Colonic mucosa (tissue), 4 donors: ENCODE measurements around the gene CLC. TPM values are rescaled to one million over a fixed set of nuclear protein-coding genes. Genes with fewer than 3 reads are reported as not detected.

Experiments
- DNase-seq: peaks from one replicate; pipeline ENCODE4 v3.0.0-alpha.2; 2020
- H3K27ac ChIP-seq: fragments of 200-600 bp; one replicate; pipeline ENCODE4 v1.8.0; 2021
- H3K27me3 ChIP-seq: fragments of 200-600 bp; one replicate; pipeline ENCODE4 v1.8.0; 2021
- H3K36me3 ChIP-seq: fragments of 200-600 bp; one replicate; pipeline ENCODE4 v1.8.0; 2021
- H3K4me1 ChIP-seq: fragments of 200-600 bp; one replicate; pipeline ENCODE4 v1.8.0; 2021; ENCODE audit warnings: mild to moderate bottlenecking
- H3K4me3 ChIP-seq: fragments of 200-600 bp; one replicate; pipeline ENCODE4 v1.8.0; 2021
- H3K9ac ChIP-seq, 2 donors: one replicate each; pipeline ENCODE4 v1.7.0; 2013; ENCODE audit warnings: control low read depth in 2 of 2, low read depth in 2 of 2, low read length in 2 of 2
- H3K9me3 ChIP-seq: fragments of 200-600 bp; one replicate; pipeline ENCODE4 v1.8.0; 2021
- intact Hi-C: fragments of 100-400 bp; cut with DNase I; formaldehyde crosslinking; loops from one replicate; pipeline ENCODE4 v1.14.1; 2022
- total RNA-seq, 2 donors: library from RNA; stranded (reverse); fragmentation: NEBNext Ultra II Directional in 1 of 2; extraction: Animal tissue kit (Norgen Biotek cat#: 25700) in 1 of 2; gene quantifications; one replicate each; pipeline ENCODE4 v1.2.1, GENCODE V29; 2021
- TF ChIP-seq, protein P1 (sequence below): fragments of 200-600 bp; IDR thresholded peaks from one replicate; pipeline ENCODE4 v1.8.0; 2022; ENCODE audit warnings: antibody characterized with exemption, mild to moderate bottlenecking
- donor health status: healthy.
- donor health status: DM: no; HTN: no; CAD: no.
- donor health status: DM: no; HTN: no; CAD: no.

Gene CLC
- total RNA-seq, 2 donors from 2014 or later: 0.56 TPM; not detected in 1

DNA sequence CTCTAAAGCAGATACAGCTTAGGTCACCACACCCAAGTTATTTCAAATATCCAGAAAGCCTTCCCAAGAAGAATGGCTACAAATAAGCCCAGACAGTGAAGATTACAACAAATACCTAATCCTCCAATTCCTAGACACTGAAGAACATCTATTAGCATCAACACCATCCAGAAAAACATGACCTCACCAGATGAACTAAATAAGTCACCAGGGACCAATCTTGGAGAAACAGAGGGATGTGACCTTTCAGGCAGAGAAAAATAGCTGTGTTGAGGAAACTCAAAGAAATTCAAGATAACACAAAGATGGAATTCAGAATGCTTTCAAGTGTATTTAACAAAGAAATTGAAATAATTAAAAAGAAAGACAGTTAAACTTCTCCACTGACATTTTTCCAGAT, 15.0 kb upstream of the CLC start:
- Histone ChIP-seq H3K9ac (no peak overlapping the region), H3K36me3 (no peaks in the 10 kb centered on the region), H3K4me1 (no peaks in the 10 kb centered on the region), H3K9me3 (no peaks in the 10 kb centered on the region), H3K4me3 (no peak overlapping the region), H3K27ac (no peak overlapping the region), H3K27me3 (no peaks in the 10 kb centered on the region)
- intact Hi-C loops: no loop called here
- no peak for DNase-seq
- TF ChIP-seq, protein P1, sequence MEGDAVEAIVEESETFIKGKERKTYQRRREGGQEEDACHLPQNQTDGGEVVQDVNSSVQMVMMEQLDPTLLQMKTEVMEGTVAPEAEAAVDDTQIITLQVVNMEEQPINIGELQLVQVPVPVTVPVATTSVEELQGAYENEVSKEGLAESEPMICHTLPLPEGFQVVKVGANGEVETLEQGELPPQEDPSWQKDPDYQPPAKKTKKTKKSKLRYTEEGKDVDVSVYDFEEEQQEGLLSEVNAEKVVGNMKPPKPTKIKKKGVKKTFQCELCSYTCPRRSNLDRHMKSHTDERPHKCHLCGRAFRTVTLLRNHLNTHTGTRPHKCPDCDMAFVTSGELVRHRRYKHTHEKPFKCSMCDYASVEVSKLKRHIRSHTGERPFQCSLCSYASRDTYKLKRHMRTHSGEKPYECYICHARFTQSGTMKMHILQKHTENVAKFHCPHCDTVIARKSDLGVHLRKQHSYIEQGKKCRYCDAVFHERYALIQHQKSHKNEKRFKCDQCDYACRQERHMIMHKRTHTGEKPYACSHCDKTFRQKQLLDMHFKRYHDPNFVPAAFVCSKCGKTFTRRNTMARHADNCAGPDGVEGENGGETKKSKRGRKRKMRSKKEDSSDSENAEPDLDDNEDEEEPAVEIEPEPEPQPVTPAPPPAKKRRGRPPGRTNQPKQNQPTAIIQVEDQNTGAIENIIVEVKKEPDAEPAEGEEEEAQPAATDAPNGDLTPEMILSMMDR: no peak

DNA sequence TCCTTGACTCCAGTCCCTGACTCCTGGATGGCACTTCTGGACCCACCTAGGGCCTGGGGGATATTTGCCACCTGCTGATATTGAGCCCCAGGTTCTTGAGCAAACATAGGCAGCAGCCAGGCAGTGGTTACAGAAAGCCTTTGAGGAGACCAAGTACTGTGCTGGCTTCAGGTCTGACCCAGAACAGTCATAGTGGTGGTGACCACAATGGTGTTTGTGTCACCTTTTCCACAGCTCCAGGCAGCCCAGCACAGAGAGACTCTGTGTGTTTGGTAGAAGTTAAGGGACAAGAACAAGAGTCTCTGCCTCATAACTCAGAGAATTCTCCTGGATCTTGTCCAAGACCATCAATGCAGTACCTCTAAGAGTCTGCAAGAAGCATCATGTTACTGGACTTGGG, 14.6 kb upstream of the CLC start:
- H3K4me1 ChIP-seq: no peaks in the 10 kb centered on the region

DNA sequence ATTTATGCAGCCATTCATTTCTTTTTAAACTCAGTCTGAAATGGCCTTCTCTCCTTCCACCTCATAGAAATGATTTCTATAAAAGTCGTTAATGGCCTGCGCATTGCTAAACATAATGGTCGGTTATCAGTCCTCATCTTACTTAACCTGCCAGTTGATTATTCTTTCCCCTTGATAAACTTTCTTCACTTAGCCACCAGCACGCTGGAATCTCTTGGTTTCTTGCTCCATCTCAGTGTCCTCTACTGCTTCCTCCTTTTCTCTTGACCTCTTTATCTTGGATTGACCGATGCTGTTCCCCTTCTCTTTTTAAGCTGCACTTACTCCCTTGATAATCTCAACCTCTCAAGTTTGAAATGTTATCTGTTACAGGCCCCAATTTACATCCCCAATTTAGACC, 12.2 kb upstream of the CLC start:
- TF ChIP-seq, protein P1: no peak
- no peaks in the 10 kb centered on the region for H3K4me1 ChIP-seq
- no peak overlapping the region for H3K27ac ChIP-seq
- no peaks in the 10 kb centered on the region for H3K36me3 ChIP-seq
- no peak for DNase-seq
- no peaks in the 10 kb centered on the region for H3K9me3 ChIP-seq
- no peak overlapping the region for H3K4me3 ChIP-seq
- no peak overlapping the region for H3K9ac ChIP-seq
- no peaks in the 10 kb centered on the region for H3K27me3 ChIP-seq
- intact Hi-C loops: no loop called here

More for the DNA sequence above, 14.6 kb upstream of the CLC start:
- Histone ChIP-seq H3K36me3 (no peaks in the 10 kb centered on the region), H3K9me3 (no peaks in the 10 kb centered on the region), H3K27me3 (no peaks in the 10 kb centered on the region), H3K27ac (no peak overlapping the region), H3K9ac (no peak overlapping the region), H3K4me3 (no peak overlapping the region)
- intact Hi-C loops: no loop called here
- TF ChIP-seq, protein P1: no peak
- DNase-seq: no peak

DNA sequence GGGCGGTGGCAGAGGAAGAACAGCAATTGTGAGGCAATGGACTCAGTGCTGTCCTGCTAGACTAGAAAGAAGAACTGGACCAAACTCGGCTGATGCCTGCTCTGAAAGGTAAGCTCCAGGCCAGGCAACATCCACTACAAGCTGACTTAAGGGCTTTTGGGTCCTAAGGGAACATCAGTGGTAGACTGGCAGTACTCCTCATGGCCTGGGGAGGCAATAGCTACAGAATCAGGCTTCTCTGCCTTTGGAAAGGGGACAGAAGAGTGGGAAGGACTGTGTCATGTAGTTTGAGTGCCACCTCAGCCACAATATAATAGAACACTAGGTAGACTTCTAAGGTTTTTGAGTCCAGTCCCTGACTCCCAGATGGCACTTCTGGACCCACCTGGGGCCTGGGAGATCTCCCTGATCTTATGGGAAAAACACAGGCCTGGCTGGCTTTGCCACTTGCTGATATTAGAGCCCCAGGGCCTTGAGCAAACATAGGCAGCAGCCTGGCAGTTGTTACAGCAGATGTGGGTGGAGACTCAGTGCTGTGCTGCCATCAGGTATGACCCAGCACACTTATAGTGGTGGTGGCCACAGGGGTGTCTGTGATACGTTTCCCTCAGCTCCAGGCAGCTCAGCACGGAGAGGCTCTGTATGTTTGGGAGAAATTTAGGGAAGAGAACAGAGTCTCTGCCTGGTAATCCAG, 9.2 kb upstream of the CLC start:
- intact Hi-C loops: no loop called here
- Histone ChIP-seq H3K4me3 (no peak overlapping the region), H3K4me1 (no peaks in the 10 kb centered on the region), H3K9ac (peak overlapping the region in 1 of 2 donors; percentile 12), H3K9me3 (no peaks in the 10 kb centered on the region), H3K27me3 (no peaks in the 10 kb centered on the region), H3K36me3 (no peaks in the 10 kb centered on the region), H3K27ac (no peak overlapping the region)
- TF ChIP-seq, protein P1: no peak
- no peak for DNase-seq

DNA sequence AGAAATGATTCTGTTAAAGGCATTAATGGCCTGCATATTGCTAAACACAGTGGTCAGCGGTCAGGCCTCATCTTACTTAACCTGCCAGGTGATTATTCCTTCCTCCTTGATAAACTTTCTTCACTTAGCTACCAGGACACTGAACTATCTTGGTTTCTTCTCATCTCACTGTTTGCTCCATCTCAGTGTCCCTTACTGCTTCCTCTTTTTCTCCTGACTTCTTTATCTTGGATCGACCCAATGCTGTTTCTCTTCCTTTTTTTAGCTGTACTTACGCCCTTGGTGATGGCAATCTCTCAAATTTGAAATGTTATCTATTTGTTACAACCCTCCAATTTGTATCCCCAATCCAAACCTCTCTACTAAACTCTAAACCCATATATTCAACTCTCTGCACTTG, 7.8 kb upstream of the CLC start:
- Histone ChIP-seq H3K4me3 (no peak overlapping the region), H3K27ac (no peak overlapping the region), H3K9me3 (no peaks in the 10 kb centered on the region), H3K27me3 (no peaks in the 10 kb centered on the region), H3K4me1 (no peaks in the 10 kb centered on the region), H3K9ac (no peak overlapping the region), H3K36me3 (no peaks in the 10 kb centered on the region)
- TF ChIP-seq, protein P1: no peak
- intact Hi-C loops: no loop called here
- DNase-seq: no peak
